GM12892 (cell line): ENCODE data around the gene STARD9.

Experiments
- POLR2A ChIP-seq: IDR thresholded peaks from 2 replicates; pipeline ENCODE4 v1.6.1; 2011; ENCODE audit warnings: low read depth, low read length, control low read depth
- POLR2AphosphoS5 ChIP-seq: IDR thresholded peaks from 2 replicates; pipeline ENCODE4 v1.6.1; 2011; ENCODE audit warnings: low read depth, low read length, control low read depth

- no peak for TF ChIP-seq POLR2AphosphoS5
- no peak for TF ChIP-seq POLR2A
These were observed 56.8 kb downstream of the STARD9 start for GRCh38 chr15:42632105-42632675.
